OCI-LY3 (cell line): Measurements from ENCODE around the gene SPATA31D1.

Experiments used
- CTCF ChIP-seq: fragments of 200-600, 300-600 bp; sonication (generic); IDR thresholded peaks from 2 replicates; pipeline ENCODE4 v1.5.1; 2014; ENCODE audit warnings: antibody characterized with exemption, low read length, low read depth
- EZH2phosphoT487 ChIP-seq: fragments of 200-600 bp; shearing (Covaris generic); IDR thresholded peaks from 2 replicates; pipeline ENCODE4 v1.6.1; 2018; ENCODE audit warnings: antibody characterized with exemption, mixed run types, low read depth

- TF ChIP-seq EZH2phosphoT487 (no peak), CTCF (no peak)
Observed at GRCh38 chr9:82022121-82022520, 33.5 kb downstream of the SPATA31D1 start.
